IPS-18a (cell line): ENCODE measurements around the gene CPSF6.
A peak's percentile ranks its signal among the peaks of the same experiment; 100 is the strongest.
"Not testable (repeated sequence)": the region's sequence is repeated elsewhere in the genome, so short reads cannot be mapped to it uniquely, and the experiment has no call there.

Source experiments
- H3K27ac ChIP-seq: one replicate; pipeline ENCODE4 v1.5.1; 2013; ENCODE audit warnings: low read length
- H3K27me3 ChIP-seq: one replicate; pipeline ENCODE4 v1.6.1; 2013; ENCODE audit warnings: mild to moderate bottlenecking, low read length; ENCODE audit not compliant: control insufficient read depth, insufficient read depth
- H3K36me3 ChIP-seq: one replicate; pipeline ENCODE4 v1.6.1; 2013; ENCODE audit warnings: low read depth, low read length; ENCODE audit not compliant: control insufficient read depth
- H3K4me1 ChIP-seq: one replicate; pipeline ENCODE4 v1.6.1; 2013; ENCODE audit warnings: low read depth, low read length; ENCODE audit not compliant: control insufficient read depth
- H3K4me3 ChIP-seq: one replicate; pipeline ENCODE4 v1.5.1; 2013; ENCODE audit warnings: low read length
- H3K9ac ChIP-seq: one replicate; pipeline ENCODE4 v1.6.1; 2013; ENCODE audit warnings: mild to moderate bottlenecking, low read length, moderate library complexity
- H3K9me3 ChIP-seq: one replicate; pipeline ENCODE4 v1.6.1; 2013; ENCODE audit warnings: low read depth, low read length; ENCODE audit not compliant: control insufficient read depth

The CPSF6 gene, protein sequence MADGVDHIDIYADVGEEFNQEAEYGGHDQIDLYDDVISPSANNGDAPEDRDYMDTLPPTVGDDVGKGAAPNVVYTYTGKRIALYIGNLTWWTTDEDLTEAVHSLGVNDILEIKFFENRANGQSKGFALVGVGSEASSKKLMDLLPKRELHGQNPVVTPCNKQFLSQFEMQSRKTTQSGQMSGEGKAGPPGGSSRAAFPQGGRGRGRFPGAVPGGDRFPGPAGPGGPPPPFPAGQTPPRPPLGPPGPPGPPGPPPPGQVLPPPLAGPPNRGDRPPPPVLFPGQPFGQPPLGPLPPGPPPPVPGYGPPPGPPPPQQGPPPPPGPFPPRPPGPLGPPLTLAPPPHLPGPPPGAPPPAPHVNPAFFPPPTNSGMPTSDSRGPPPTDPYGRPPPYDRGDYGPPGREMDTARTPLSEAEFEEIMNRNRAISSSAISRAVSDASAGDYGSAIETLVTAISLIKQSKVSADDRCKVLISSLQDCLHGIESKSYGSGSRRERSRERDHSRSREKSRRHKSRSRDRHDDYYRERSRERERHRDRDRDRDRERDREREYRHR

DNA sequence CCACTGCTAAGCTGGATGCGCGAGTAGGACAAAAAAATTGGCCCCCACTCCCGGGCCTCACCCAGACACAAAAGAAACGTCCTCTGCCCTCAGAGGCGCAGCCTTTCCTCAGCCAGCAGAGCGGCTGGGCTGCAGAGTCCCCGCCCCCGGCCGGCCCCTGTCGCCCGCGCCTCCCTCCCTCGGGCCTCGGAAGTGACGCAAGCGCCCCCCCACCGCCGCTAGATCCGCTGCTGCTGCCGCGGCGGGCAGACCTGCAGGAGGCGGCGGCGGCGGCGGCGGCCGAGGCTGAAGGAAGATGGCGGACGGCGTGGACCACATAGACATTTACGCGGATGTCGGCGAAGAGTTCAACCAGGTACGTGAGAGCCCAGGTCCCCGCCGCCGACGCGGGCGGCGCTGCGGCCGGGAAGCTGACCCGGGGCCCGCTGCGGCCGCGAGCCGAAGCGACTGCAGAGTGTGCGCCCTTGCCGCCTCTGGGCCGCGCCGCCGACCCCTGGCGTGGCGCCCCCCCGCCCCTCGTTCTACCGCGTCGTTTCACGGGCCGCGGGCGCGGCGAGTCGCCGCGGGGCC is at the start of gene CPSF6:
TSS of gene CPSF6 (plus strand) at position 218 of the 570 bp plus-strand sequence. CDS start at position 296, 78 bp downstream.
- peak within 1 kb of the TSS; percentile 99 for H3K9ac ChIP-seq
- H3K9me3 ChIP-seq: no peaks in the 10 kb centered on the region
- peaks cover 9% of the 10 kb centered on the region for H3K27me3 ChIP-seq
- H3K4me3 ChIP-seq: peak within 1 kb of the TSS; percentile 99
- H3K36me3 ChIP-seq: no peaks in the 10 kb centered on the region
- H3K27ac ChIP-seq: peak within 1 kb of the TSS; percentile 94
- H3K4me1 ChIP-seq: peaks cover 36% of the 10 kb centered on the region

DNA sequence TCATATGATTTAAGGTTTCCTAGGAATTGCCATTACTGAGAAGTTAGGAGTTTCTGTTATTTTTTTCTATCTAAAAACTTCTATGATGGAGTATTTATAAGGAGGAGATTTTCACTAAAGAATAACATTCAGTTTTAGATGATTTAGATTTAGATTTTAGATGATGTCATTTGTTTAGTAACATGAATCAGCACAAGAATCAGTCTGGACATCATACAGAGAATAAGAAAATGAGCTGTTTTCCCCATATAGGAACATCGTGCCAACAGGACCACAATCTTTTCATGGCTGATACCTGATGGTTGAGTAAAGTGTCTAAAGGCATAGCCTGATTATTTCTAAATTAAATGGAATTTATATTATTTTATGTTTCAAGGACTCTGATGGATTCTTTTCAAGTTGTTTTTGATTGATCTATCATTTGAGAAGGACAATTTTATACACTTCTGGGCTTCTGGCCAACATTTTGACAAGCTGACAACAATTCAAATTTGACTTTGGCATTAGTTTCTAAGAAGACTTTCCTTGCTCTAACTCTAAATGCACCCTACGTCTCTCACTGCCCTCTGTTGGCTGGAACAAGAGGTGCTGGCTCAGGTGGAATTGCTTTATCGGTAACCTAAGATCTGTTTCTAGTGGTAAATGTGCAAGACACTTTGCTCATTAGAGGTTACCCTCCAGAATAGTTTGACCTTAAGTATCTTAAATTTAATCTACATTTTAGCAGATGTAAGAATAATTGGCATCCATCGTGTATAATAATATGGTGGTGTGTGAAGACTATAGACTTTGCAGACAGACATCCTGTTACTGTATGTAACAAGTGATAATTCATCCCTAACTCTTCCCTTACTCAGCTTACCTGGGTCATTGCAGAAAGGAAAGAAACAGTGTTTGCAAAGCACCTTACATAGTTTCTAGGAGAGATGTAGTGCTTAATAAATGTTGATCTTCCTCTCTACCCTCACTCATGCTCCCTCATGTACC is 42.8 kb upstream of the CPSF6 start:
- Histone ChIP-seq H3K9me3 (peaks cover 20% of the 10 kb centered on the region), H3K4me1 (no peaks in the 10 kb centered on the region), H3K27ac (no peak overlapping the region)

DNA sequence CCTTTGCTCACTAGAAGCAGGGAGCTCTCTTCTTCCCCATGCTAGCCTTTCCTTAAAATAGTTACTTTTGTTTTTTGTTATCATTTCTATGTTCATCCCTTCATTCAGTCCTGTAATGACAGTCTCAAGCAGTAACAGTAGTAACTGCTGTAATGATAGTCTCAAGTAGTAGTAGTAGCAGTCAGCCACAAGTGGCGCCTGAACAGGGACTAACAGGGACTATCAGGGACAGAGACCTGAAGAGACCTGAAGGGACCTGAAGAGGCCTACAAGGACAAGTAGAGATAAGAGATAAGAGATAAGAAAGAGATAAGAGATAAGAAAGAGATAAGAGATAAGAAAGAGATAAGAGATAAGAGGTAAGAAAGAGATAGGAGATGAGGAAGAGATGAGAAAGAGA is 39.4 kb upstream of the CPSF6 start:
- not testable (repeated sequence) for H3K27me3 ChIP-seq, H3K9ac ChIP-seq, H3K27ac ChIP-seq, H3K4me1 ChIP-seq, H3K4me3 ChIP-seq, H3K36me3 ChIP-seq
- peaks cover 16% of the 10 kb centered on the region for H3K9me3 ChIP-seq

More for the DNA sequence above, 42.8 kb upstream of the CPSF6 start:
- no peaks in the 10 kb centered on the region for H3K36me3 ChIP-seq
- H3K4me3 ChIP-seq: no peak overlapping the region
- no peak overlapping the region for H3K9ac ChIP-seq
- no peaks in the 10 kb centered on the region for H3K27me3 ChIP-seq

- no peaks in the 10 kb centered on the region for H3K27me3 ChIP-seq
- H3K4me3 ChIP-seq: no peak overlapping the region
- H3K9ac ChIP-seq: no peak overlapping the region
- H3K36me3 ChIP-seq: no peaks in the 10 kb centered on the region
- peaks cover 11% of the 10 kb centered on the region for H3K9me3 ChIP-seq
- H3K4me1 ChIP-seq: no peaks in the 10 kb centered on the region
- no peak overlapping the region for H3K27ac ChIP-seq
Observed at GRCh38 chr12:69204191-69204590, 35.2 kb upstream of the CPSF6 start.

DNA sequence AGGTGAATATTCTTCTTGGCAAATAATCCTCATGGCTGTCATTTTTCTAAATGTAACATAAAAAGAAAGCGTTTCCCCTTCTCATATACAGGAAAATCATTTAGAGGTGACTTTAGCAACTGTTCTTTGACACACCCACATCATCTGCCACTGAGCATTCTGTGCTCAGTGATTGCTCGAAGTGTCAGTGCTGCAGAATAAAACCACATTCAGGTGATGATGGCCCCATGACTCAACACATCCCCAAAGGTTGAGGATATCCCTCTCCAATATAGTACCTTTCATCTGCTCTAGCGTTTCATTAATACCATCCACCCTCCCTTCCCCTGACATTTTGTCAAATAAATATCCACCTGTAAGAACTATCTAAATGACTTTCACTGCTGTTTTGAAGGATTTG is 28.7 kb upstream of the CPSF6 start:
- H3K9me3 ChIP-seq: no peaks in the 10 kb centered on the region
- no peak overlapping the region for H3K4me3 ChIP-seq
- no peak overlapping the region for H3K9ac ChIP-seq
- no peaks in the 10 kb centered on the region for H3K27me3 ChIP-seq
- H3K36me3 ChIP-seq: no peaks in the 10 kb centered on the region
- H3K4me1 ChIP-seq: no peaks in the 10 kb centered on the region
- no peak overlapping the region for H3K27ac ChIP-seq

GRCh38 chr12:69211160-69211559 is 28.2 kb upstream of the CPSF6 start:
- Histone ChIP-seq H3K4me1 (no peaks in the 10 kb centered on the region), H3K27ac (no peak overlapping the region), H3K9me3 (no peaks in the 10 kb centered on the region), H3K27me3 (no peaks in the 10 kb centered on the region), H3K36me3 (no peaks in the 10 kb centered on the region), H3K4me3 (no peak overlapping the region), H3K9ac (no peak overlapping the region)

GRCh38 chr12:69214169-69214568 is 25.2 kb upstream of the CPSF6 start:
- H3K36me3 ChIP-seq: no peaks in the 10 kb centered on the region
- no peaks in the 10 kb centered on the region for H3K27me3 ChIP-seq
- no peak overlapping the region for H3K27ac ChIP-seq
- H3K9me3 ChIP-seq: no peaks in the 10 kb centered on the region
- no peak overlapping the region for H3K9ac ChIP-seq
- no peak overlapping the region for H3K4me3 ChIP-seq
- no peaks in the 10 kb centered on the region for H3K4me1 ChIP-seq

DNA sequence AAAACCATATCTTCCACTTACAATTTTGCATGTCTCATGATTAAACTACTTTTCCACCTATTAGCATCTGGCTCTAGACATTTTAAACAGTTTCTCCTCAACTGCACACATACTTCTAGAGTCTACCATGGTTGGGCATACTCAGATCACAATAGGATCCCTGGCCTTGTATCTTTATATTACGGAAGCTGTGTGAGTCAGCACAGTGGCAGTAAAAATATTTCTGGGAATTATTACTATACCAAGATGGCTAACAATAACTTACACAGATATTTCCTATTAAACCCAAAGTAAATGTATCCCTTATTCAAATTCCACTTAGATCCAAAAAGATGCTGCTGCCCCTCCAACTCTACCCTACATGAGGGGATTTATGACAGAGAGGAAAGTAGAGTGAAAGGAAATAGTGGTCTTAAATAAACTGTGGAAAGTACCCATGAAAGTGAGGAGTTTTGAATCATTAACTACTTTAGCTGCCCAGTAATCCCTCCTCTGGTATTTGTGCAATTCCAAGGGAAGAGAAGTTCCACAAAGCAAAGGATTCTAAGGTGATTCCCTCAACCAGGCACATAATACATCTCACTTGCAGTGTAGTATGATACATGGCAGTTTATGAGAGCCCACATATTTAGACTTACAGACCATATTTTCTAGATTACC is 14.0 kb upstream of the CPSF6 start:
- H3K27me3 ChIP-seq: no peaks in the 10 kb centered on the region
- H3K9me3 ChIP-seq: no peaks in the 10 kb centered on the region
- no peak overlapping the region for H3K9ac ChIP-seq
- no peak overlapping the region for H3K27ac ChIP-seq
- H3K4me1 ChIP-seq: no peaks in the 10 kb centered on the region
- H3K4me3 ChIP-seq: no peak overlapping the region
- H3K36me3 ChIP-seq: no peaks in the 10 kb centered on the region

DNA sequence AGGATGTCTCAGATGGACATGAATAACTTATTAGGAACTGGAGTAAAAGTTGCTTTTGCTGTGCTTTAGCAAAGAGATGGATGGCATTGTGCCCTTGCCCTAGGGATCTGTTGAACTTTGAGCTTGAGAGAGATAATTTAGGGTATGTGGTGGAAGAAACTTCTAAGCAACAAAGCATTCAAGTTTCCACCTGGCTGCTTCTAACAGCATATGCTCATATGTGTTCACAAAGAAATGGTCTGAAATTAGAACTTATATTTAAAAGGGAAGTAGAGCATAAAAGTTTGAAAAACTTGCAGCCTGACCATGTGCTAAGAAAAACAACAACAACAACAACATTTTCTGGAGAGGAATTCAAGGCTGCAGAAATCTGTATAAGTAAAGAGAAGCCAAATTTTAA is 7.9 kb upstream of the CPSF6 start:
- Histone ChIP-seq H3K27me3 (no peaks in the 10 kb centered on the region), H3K27ac (no peak overlapping the region), H3K36me3 (no peaks in the 10 kb centered on the region), H3K4me3 (no peak overlapping the region), H3K4me1 (no peaks in the 10 kb centered on the region), H3K9me3 (no peaks in the 10 kb centered on the region), H3K9ac (no peak overlapping the region)

GRCh38 chr12:69238589-69239351 is 599 bp upstream of the CPSF6 start:
- Histone ChIP-seq H3K9ac (peak overlapping the region; percentile 62), H3K4me3 (peak overlapping the region; percentile 59)

More at GRCh38 chr12:69238589-69239351, 599 bp upstream of the CPSF6 start:
- peaks cover 9% of the 10 kb centered on the region for H3K27me3 ChIP-seq
- no peaks in the 10 kb centered on the region for H3K9me3 ChIP-seq
- H3K27ac ChIP-seq: peak overlapping the region; percentile 61
- H3K4me1 ChIP-seq: peaks cover 36% of the 10 kb centered on the region
- H3K36me3 ChIP-seq: no peaks in the 10 kb centered on the region
